ENCODE measurements around the gene AGBL3.
"Not testable (repeated sequence)": the region's sequence is repeated elsewhere in the genome, so short reads cannot be mapped to it uniquely, and the experiment has no call there.

Gene AGBL3

GRCh38 chr7:134966691-134967090 is 19.6 kb upstream of the AGBL3 start:
- no peak for DNase-seq

GRCh38 chr7:134968110-134968509 is 18.2 kb upstream of the AGBL3 start:
- DNase-seq, result no peak

- DNase-seq, result not testable (repeated sequence)
These were observed 4.7 kb upstream of the AGBL3 start for GRCh38 chr7:134981645-134982044.

DNA sequence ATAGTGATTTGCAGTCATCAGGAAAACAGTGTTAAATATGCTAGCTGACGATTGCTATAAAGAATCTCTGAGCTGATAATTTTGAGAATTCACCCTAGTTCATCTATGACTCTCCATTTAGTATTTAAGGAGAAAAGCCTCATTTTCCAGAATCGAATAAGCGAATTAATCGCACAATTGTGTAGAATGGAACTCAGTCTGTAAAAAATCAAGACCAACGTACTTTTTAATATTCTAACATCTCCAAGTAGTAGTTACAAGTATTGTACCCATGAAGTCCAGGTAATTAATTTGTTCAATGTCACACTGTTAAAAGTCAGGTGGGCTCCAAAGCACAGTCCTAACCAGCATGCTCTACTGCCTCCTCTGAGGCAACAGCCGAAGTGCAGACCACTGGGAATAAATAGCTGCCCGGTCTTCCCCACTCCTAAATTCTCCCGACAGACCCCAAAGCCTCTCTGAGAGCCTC is 380 bp upstream of the AGBL3 start:
- no peak for DNase-seq

DNA sequence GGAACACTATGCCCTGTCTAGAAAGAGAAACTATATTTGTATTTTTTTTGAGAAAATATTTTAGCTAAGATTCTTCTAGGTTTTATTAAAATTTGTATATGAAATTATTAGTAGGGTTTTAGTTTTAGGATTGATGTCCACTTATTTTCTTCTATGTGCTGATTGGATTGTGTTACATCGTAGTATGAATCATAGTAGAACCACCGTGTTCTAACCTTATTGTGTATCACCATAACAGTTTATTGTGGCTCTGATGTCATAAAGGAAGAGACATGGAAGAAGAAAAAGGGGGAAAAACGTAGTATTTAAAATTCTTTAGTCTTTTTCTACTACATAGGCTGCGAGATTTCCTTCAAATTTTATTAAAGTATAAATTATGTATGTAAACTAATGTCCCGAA is 1.9 kb downstream of the AGBL3 start:
- DNase-seq, result no peak

- no peak for DNase-seq
These were observed 5.4 kb downstream of the AGBL3 start for GRCh38 chr7:134991469-134992339.

GRCh38 chr7:134992626-134993179 is 6.4 kb downstream of the AGBL3 start:
- no peak for DNase-seq

GRCh38 chr7:134993877-134994456 is 7.7 kb downstream of the AGBL3 start:
- no peak for DNase-seq

GRCh38 chr7:134995239-134996096 is 9.2 kb downstream of the AGBL3 start:
- no peak for DNase-seq

- no peak for DNase-seq
These were observed 9.8 kb downstream of the AGBL3 start for GRCh38 chr7:134996097-134996550.

- no peak for DNase-seq
These were observed 11.0 kb downstream of the AGBL3 start for GRCh38 chr7:134997214-134997885.

GRCh38 chr7:134999136-134999535 is 12.8 kb downstream of the AGBL3 start:
- no peak for DNase-seq

- no peak for DNase-seq
These were observed 15.3 kb downstream of the AGBL3 start for GRCh38 chr7:135001390-135002165.

- no peak for DNase-seq
These were observed 25.9 kb downstream of the AGBL3 start for GRCh38 chr7:135012229-135012628.

GRCh38 chr7:135023622-135024021 is 37.3 kb downstream of the AGBL3 start:
- no peak for DNase-seq

DNA sequence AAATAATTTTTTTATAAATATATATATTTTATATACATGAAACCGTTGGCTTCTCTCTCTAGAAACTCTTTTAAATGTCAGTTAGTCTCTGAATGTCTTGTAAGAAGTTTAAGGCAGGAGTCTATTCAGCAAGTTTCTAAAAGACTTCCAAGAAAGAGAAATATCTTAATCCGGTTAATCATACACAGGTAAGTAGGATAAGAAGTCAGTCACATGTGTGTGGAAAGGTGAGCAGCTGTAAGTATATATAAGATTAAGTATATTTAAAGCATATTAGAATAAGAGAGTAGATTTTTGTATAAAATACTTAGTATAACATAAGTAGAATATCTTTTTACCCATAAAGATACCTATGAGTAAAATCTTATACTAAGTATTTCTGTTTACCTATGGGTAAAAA is 48.9 kb downstream of the AGBL3 start:
- DNase-seq, result no peak

DNA sequence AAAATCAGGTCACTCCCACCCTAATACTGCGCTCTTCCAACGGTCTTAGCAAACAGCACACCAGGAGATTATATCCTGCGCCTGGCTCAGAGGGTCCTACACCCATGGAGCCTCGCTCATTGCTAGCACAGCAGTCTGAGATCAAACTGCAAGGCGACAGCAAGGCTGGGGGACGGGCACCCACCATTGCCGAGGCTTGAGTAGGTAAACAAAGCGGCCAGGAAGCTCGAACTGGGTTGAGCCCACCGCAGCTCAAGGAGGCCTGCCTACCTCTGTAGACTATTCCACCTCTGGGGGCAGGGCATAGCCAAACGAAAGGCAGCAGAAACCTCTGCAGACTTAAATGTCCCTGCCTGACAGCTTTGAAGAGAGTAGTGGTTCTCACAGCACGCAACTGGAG is 80.7 kb downstream of the AGBL3 start:
- not testable (repeated sequence) for DNase-seq

DNA sequence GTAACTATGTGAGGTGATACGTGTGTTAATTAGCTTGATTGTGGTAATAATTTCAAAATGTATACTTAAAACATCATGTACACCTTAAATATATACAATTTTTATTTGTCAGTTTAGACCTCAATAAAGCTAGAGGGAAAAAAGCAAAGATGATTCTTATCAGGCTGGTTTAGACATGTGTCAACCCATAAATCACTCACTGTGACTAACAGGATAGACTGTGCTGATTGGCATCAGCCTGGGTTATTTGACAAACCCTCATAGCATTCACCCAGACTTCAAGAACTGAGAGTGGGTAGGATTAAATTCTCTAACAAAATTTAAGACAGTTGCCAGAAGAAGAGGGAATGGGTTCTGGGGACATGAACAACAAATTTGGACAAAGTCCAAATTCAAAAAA is 87.8 kb downstream of the AGBL3 start:
- DNase-seq, result no peak

- DNase-seq, result no peak
These were observed 88.2 kb downstream of the AGBL3 start for GRCh38 chr7:135074531-135074930.

GRCh38 chr7:135075716-135076115 is 89.4 kb downstream of the AGBL3 start:
- DNase-seq, result no peak

GRCh38 chr7:135076882-135077281 is 90.6 kb downstream of the AGBL3 start:
- no peak for DNase-seq

DNA sequence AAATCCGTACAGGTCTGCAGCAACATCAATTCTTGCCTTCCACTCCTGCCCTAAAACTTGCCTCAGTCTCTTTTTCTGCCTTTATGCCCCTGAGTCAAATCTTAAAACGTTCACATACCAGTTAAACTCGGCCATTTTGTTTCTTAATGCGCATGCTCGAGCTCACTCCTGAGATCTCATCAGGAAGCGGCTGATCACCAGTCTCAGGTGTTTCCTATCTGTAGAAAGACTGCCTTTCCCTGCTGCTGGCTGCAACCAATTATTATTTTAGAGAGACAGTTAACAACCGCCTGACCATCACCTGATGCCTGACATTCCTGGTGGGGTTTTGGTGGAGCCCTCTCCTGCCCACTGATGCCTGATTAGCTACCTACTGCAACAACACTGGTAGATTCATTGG is 91.3 kb downstream of the AGBL3 start:
- no peak for DNase-seq
